Subcutaneous abdominal adipose tissue (tissue), 5 donors: ENCODE measurements around the gene BCKDHB.

Experiments used
- H3K27ac ChIP-seq: one replicate; pipeline ENCODE4 v1.7.0; 2013; ENCODE audit warnings: low read depth, mild to moderate bottlenecking, inconsistent platforms, low read length, moderate library complexity
- H3K27me3 ChIP-seq, 5 donors: one replicate each; pipeline ENCODE4 v1.7.0; 2013; ENCODE audit warnings: low read length in 5 of 5, inconsistent platforms in 1 of 5; ENCODE audit not compliant: control insufficient read depth in 5 of 5, insufficient read depth in 4 of 5
- H3K36me3 ChIP-seq, 5 donors: one replicate each; pipeline ENCODE4 v1.7.0; 2013; ENCODE audit warnings: low read length in 5 of 5; ENCODE audit not compliant: control insufficient read depth in 5 of 5, insufficient read depth in 5 of 5
- H3K4me1 ChIP-seq, 5 donors: one replicate each; pipeline ENCODE4 v1.7.0; 2013; ENCODE audit warnings: low read length in 5 of 5, mild to moderate bottlenecking in 3 of 5, moderate library complexity in 1 of 5; ENCODE audit not compliant: control insufficient read depth in 5 of 5, insufficient read depth in 5 of 5
- H3K4me3 ChIP-seq, 5 donors: one replicate each; pipeline ENCODE4 v1.7.0; 2013; ENCODE audit warnings: low read length in 5 of 5, low read depth in 1 of 5
- H3K9ac ChIP-seq, 5 donors: one replicate each; pipeline ENCODE4 v1.7.0; 2013; ENCODE audit warnings: low read length in 5 of 5, mild to moderate bottlenecking in 4 of 5, moderate library complexity in 3 of 5
- H3K9me3 ChIP-seq, 5 donors: one replicate each; pipeline ENCODE4 v1.7.0; 2013; ENCODE audit warnings: low read length in 5 of 5; ENCODE audit not compliant: control insufficient read depth in 5 of 5
- donor health status: healthy.
- donor health status: healthy.
- donor health status: healthy.
- donor health status: healthy.
- donor health status: healthy.

Gene BCKDHB

DNA sequence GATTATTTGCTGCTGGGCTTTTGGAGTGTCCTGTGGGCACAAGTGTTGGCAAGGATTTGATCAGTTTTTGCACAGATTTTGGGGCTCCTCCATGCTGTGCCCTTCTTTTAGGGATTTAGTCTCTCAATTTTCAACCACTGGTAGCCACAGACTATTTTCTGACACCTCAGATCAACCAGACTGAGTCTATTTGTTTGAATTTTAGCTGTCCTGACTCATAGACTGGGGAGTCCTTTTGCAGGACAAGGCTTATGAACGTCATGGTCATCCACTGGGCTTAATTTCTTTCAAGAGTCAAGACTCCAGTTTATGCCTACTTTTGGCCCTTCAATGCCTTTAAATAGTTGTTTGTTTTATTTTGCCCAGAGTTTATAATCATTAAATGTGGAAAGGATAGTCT, 59.3 kb downstream of the BCKDHB start:
- Histone ChIP-seq H3K9ac (no peak overlapping the region), H3K4me3 (no peak overlapping the region), H3K36me3 (peaks cover 0 to 11% (median 7%) of the 10 kb centered on the region in 5 donors), H3K4me1 (no peaks in the 10 kb centered on the region), H3K27me3 (no peaks in the 10 kb centered on the region), H3K9me3 (no peaks in the 10 kb centered on the region), H3K27ac (no peak overlapping the region)

DNA sequence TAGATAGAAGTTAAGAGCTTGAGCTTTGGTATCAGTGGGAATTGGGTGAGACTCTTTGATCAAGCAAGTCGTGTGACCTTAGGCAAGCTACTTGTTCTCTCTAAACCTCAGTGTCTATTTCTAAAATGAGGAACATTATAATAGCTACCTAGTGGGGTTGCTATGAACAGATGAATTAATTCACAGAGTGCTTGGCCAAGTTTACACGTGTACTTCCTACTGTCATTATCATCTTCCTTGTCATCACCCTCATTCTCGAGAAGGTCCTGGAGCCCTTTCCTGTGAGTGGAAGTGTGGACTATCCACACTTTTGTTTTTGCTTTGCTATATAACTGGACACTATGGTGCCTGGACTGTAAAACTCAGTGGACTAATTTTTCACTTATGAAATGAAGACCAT, 64.0 kb downstream of the BCKDHB start:
- H3K4me1 ChIP-seq, result peaks cover 0 to 5% (median 0%) of the 10 kb centered on the region in 5 donors
- H3K9me3 ChIP-seq, result no peaks in the 10 kb centered on the region
- H3K36me3 ChIP-seq, result peaks cover 0 to 11% (median 8%) of the 10 kb centered on the region in 5 donors
- H3K9ac ChIP-seq, result no peak overlapping the region
- H3K27ac ChIP-seq, result no peak overlapping the region
- no peaks in the 10 kb centered on the region for H3K27me3 ChIP-seq
- no peak overlapping the region for H3K4me3 ChIP-seq

DNA sequence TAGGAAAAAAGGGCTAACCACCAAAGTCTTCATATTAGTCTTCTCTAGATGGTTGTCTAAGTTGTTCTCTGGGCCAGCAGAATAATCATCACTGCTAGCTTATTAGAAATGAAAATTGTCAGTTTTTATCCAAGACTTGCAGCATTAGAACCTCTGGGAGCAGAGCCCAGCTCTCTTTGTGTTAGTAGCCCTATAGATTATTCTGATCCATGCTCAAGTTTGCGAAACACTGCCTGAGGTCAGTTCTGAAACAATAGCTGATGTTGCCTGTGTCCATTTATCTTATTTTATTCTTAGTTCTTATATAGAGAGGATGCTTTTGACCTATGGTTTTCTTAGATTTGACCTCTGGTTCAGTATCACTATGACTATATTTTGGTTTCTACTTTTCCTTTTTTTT, 66.9 kb downstream of the BCKDHB start:
- Histone ChIP-seq H3K4me3 (no peak overlapping the region), H3K9ac (no peak overlapping the region), H3K36me3 (peaks cover 0 to 13% (median 7%) of the 10 kb centered on the region in 5 donors), H3K9me3 (no peaks in the 10 kb centered on the region), H3K27me3 (no peaks in the 10 kb centered on the region), H3K27ac (no peak overlapping the region), H3K4me1 (peaks cover 0 to 5% (median 0%) of the 10 kb centered on the region in 5 donors)

DNA sequence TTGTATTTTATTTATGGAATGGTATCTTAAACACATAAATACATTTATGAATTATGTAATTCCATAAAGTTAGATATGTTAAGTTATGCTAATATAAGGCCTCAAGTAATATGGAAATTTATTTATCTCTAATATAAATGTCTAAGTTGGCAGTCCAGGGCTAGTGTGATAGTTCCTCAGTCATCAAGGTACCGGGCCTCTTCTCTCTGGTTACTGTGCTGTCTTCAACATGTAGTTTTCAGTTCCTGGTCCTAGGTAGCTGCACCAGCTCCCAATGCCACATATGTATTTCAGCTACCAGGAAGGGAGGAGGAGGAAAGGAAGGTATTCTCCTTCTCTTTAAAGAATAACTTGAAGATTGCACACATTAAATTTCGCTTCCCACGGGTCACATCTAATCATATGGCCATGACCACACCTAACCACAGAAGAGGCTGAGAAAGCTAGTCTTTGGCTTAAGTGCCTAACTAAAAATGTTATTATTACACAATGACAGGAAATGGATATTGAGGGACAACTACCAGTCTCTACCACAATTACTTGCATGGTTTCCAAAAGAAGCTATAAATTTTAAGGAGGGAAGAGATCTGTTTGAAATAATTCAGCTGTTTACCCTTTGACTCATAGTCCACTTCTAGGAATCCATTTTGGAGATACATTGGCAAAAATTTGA, 68.6 kb downstream of the BCKDHB start:
- no peaks in the 10 kb centered on the region for H3K9me3 ChIP-seq
- no peak overlapping the region for H3K4me3 ChIP-seq
- H3K9ac ChIP-seq, result no peak overlapping the region
- H3K4me1 ChIP-seq, result peaks cover 0 to 5% (median 0%) of the 10 kb centered on the region in 5 donors
- H3K27ac ChIP-seq, result no peak overlapping the region
- peaks cover 0 to 10% (median 4%) of the 10 kb centered on the region in 5 donors for H3K36me3 ChIP-seq
- no peaks in the 10 kb centered on the region for H3K27me3 ChIP-seq

DNA sequence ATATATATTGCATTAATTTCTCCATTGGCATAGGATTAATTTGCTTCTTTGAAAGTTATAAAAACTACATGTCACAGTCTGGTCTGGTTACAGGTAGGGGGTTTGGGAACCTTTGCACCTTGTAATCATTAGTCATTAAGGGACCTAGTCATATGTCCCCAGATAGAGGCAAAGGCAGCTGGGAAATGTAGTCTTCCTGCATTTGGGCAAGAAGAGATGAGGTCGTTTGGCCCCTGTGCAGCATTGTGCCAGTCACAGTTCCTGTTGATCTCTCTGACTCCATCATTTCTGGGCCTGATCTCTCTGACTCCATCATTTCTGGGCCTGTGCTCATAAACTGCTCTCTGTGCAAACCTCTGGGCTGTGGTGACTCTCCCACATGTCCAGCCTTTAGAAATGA, 73.2 kb downstream of the BCKDHB start:
- Histone ChIP-seq H3K36me3 (peaks cover 0 to 8% (median 0%) of the 10 kb centered on the region in 5 donors), H3K27ac (no peak overlapping the region), H3K9me3 (no peaks in the 10 kb centered on the region), H3K4me1 (no peaks in the 10 kb centered on the region), H3K27me3 (no peaks in the 10 kb centered on the region), H3K4me3 (no peak overlapping the region), H3K9ac (no peak overlapping the region)

DNA sequence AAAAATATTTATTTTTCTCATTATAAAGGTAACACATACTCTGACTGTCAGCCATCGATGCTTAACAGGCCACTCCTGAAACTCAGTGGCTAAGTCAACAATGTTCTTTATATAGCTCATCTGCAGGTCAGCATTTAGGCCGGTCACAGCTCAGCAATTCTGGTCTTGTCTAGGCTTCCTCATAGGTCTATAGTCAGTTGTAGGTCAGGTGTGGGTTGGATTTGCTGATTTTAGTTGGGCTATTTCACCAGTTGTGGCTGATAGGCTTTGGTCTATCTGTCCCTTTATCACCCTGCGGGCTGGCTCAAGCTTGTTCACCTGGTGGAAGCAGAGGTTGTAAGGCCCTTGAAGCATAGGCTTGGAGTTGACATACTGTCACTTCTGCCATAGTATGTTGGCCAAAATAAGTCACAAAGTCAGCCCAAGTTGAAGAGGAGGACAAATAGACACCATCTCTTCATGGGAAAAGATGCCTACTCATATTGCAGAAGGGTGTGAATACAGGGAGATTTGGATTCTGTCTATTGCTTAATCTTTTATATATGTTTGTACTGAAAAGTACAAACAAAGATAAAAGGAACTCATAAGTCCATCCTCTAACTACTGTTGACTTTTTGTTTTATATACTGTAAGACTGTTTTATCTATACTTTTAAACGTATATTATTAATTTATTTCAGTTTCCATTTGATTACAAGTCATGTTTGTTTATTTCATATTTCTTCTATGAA, 75.0 kb downstream of the BCKDHB start:
- no peak overlapping the region for H3K4me3 ChIP-seq
- no peaks in the 10 kb centered on the region for H3K4me1 ChIP-seq
- H3K36me3 ChIP-seq, result no peaks in the 10 kb centered on the region
- no peaks in the 10 kb centered on the region for H3K9me3 ChIP-seq
- no peak overlapping the region for H3K9ac ChIP-seq
- no peak overlapping the region for H3K27ac ChIP-seq
- no peaks in the 10 kb centered on the region for H3K27me3 ChIP-seq

DNA sequence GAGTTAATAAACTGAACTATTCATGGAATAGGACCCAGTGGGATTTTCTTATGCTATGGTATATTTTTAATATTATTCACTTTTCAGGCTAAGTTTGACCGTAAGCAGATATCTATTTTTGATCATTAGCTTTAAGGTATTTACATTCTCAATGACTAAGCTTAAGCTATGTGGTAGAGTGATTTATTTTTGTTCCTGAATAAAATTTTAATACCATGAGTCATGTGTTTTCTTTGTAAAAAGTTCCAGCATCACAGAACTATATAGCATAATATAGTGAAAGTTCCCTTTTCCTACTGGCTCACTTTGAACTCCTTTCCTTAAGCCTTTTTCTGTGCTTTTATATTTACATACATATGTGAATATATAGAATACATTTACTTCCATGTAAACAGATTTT, 75.8 kb downstream of the BCKDHB start:
- H3K4me3 ChIP-seq, result no peak overlapping the region
- no peaks in the 10 kb centered on the region for H3K4me1 ChIP-seq
- H3K9me3 ChIP-seq, result no peaks in the 10 kb centered on the region
- no peaks in the 10 kb centered on the region for H3K27me3 ChIP-seq
- no peaks in the 10 kb centered on the region for H3K36me3 ChIP-seq
- H3K9ac ChIP-seq, result no peak overlapping the region
- H3K27ac ChIP-seq, result no peak overlapping the region

DNA sequence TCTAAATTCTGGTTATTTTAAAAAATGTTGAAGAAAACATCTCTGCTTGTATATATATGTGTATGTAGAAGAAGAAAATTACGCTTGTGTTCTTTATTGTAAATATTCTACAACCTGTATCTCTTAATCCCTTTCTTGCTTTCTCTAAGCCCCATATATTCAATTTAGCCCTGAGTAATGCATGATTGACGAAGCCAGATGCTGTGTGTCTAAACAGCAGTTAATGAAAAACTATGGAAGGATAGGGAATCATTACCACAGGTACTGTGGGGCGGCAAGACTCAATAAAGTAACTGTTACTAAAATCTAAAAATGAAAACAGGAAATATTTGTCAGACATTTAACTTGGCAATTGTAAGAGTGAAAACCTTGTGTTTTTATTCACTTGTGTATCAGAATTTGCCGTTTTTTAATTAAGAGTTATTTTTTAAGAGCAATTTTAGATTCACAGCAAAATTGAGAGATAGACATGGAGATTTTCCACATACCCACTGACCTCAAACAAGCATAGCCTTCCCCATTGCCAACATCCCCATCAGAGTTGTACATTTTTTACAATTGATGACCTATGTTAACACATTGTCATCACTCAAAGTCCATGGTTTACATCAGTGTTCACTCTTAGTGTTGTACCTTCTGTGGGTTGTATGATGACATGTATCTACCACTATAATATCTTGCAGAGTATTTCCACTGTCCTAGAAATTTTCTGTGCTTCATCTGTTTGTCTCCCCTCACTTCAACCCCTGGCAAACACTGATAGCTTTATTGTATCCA, 76.7 kb downstream of the BCKDHB start:
- no peak overlapping the region for H3K9ac ChIP-seq
- H3K4me1 ChIP-seq, result no peaks in the 10 kb centered on the region
- H3K9me3 ChIP-seq, result no peaks in the 10 kb centered on the region
- H3K36me3 ChIP-seq, result no peaks in the 10 kb centered on the region
- H3K27me3 ChIP-seq, result no peaks in the 10 kb centered on the region
- H3K4me3 ChIP-seq, result no peak overlapping the region
- no peak overlapping the region for H3K27ac ChIP-seq

DNA sequence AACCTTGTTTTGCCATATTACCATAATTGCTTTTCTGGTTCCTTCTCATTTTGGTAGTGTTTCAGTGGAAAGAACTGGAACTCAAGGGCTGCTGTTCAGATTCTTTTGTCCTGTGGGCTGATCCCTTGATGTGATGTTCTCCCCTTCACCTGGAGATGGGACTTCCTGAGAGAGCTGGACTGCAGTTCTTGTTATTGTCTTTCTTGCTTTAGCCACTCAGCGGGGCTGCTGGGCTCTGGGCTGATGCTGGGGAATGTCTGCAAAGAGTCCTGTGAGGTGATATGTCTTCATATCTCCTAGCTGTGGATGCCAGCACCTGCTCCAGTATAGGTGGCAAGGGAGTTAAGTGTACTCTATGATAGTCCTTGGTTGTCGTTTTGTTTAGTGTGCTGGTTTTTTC, 79.0 kb downstream of the BCKDHB start:
- Histone ChIP-seq H3K4me3 (no peak overlapping the region), H3K9me3 (no peaks in the 10 kb centered on the region), H3K4me1 (no peaks in the 10 kb centered on the region), H3K9ac (no peak overlapping the region), H3K27ac (no peak overlapping the region), H3K36me3 (no peaks in the 10 kb centered on the region), H3K27me3 (no peaks in the 10 kb centered on the region)

DNA sequence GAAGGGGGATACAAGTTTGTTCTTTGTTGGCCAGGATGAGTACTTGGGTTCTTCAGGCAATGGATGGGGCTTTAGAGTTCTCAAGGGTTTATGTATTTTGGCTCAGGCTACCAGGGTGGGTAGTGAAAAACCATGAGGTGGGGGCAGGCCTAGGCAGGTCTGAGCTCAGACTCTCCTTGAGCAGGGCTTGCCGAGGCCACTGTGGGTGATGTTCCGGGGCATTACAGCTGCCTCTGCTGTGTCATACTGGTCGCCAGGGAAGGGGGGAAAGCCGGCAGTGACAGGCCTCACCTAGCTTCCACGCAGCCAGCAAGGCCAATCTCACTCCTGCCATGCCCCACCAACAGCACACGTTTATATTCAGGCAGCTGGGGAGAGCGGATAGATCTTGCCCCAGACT, 79.6 kb downstream of the BCKDHB start:
- Histone ChIP-seq H3K4me3 (no peak overlapping the region), H3K27ac (no peak overlapping the region), H3K4me1 (no peaks in the 10 kb centered on the region), H3K36me3 (no peaks in the 10 kb centered on the region), H3K9me3 (no peaks in the 10 kb centered on the region), H3K9ac (no peak overlapping the region), H3K27me3 (no peaks in the 10 kb centered on the region)
